Measurements from ENCODE around the gene SHD. TPM values are rescaled to one million over a fixed set of nuclear protein-coding genes. Genes with fewer than 3 reads are reported as not detected.
"Not testable (repeated sequence)": the region's sequence is repeated elsewhere in the genome, so short reads cannot be mapped to it uniquely, and the experiment has no call there.

Gene SHD, protein sequence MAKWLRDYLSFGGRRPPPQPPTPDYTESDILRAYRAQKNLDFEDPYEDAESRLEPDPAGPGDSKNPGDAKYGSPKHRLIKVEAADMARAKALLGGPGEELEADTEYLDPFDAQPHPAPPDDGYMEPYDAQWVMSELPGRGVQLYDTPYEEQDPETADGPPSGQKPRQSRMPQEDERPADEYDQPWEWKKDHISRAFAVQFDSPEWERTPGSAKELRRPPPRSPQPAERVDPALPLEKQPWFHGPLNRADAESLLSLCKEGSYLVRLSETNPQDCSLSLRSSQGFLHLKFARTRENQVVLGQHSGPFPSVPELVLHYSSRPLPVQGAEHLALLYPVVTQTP
- 4.4 and 5.7 TPM in 2 replicates for polyA plus RNA-seq (2013)

GRCh38 chr19:4278419-4279266 lies at the start of gene SHD:
Gene SHD (plus strand): TSS chr19:4279266. CDS start chr19:4280064, 798 bp downstream.
- Histone ChIP-seq H2BK120ac (ENCODE audit: insufficient read depth, low read length, poor library complexity) (peak within 1 kb of the TSS; percentile 63), H3K27me3 (ENCODE audit: insufficient read depth, low read length) (peaks cover 8% of the 10 kb centered on the region), H3K14ac (ENCODE audit: low read length) (peak within 1 kb of the TSS; percentile 82), H3K27ac (ENCODE audit: low read depth, low read length) (peak within 1 kb of the TSS; percentile 81), H3K4me3 (ENCODE audit: low read depth, low read length) (peak within 1 kb of the TSS; percentile 63), H3K4ac (ENCODE audit: low read depth, low read length) (peak within 1 kb of the TSS; percentile 78), H3K36me3 (ENCODE audit: control insufficient read depth in 1 of 2, insufficient read depth in 2 of 2, low read length in 2 of 2) (no peaks in the 10 kb centered on the region), H4K8ac (ENCODE audit: low read depth, low read length) (peak within 1 kb of the TSS; percentile 84), H2BK12ac (ENCODE audit: low read length) (peak within 1 kb of the TSS; percentile 15), H2AFZ (ENCODE audit: insufficient read depth, low read length, poor library complexity) (peak within 1 kb of the TSS; percentile 48), H3K4me1 (ENCODE audit: control insufficient read depth in 1 of 2, insufficient read depth in 2 of 2, low read length in 2 of 2) (peaks cover 11 to 13% of the 10 kb centered on the region in 2 experiments), H3K4me2 (ENCODE audit: low read length) (peak within 1 kb of the TSS; percentile 97), H3K79me1 (ENCODE audit: low read length) (peaks cover 10% of the 10 kb centered on the region), H3K9me3 (ENCODE audit: insufficient read depth, low read depth, low read length) (no peaks in the 10 kb centered on the region), H4K91ac (ENCODE audit: low read depth, low read length) (peak within 1 kb of the TSS; percentile 90), H3K23ac (ENCODE audit: low read length) (no peak within 1 kb of the TSS), H4K12ac (ENCODE audit: low read depth, low read length) (no peak within 1 kb of the TSS), H3K79me2 (ENCODE audit: control insufficient read depth, insufficient read depth, low read length, poor library complexity) (peaks cover 2% of the 10 kb centered on the region), H2BK5ac (ENCODE audit: low read depth, low read length, poor library complexity) (peak within 1 kb of the TSS; percentile 64), H3K18ac (ENCODE audit: low read length) (peak within 1 kb of the TSS; percentile 22), H3K9ac (ENCODE audit: low read length) (no peak within 1 kb of the TSS), H2AK5ac (ENCODE audit: low read length) (peak within 1 kb of the TSS; percentile 44)
- no CpG with 5 or more reads among the region's 44 CpGs for WGBS (ENCODE audit: extremely low coverage, insufficient coverage, insufficient read length)
- DNase-seq = no peak

GRCh38 chr19:4230237-4230636 lies 48.8 kb upstream of the SHD start:
- not testable (repeated sequence) for H3K14ac ChIP-seq (ENCODE audit: low read length); H3K18ac ChIP-seq (ENCODE audit: low read length); H3K27ac ChIP-seq (ENCODE audit: low read depth, low read length); H3K4me1 ChIP-seq (ENCODE audit: control insufficient read depth in 1 of 2, insufficient read depth in 2 of 2, low read length in 2 of 2); H3K4ac ChIP-seq (ENCODE audit: low read depth, low read length); H4K8ac ChIP-seq (ENCODE audit: low read depth, low read length); H2BK120ac ChIP-seq (ENCODE audit: insufficient read depth, low read length, poor library complexity); H3K27me3 ChIP-seq (ENCODE audit: insufficient read depth, low read length); H3K79me2 ChIP-seq (ENCODE audit: control insufficient read depth, insufficient read depth, low read length, poor library complexity); H3K23ac ChIP-seq (ENCODE audit: low read length); H4K12ac ChIP-seq (ENCODE audit: low read depth, low read length); H2AFZ ChIP-seq (ENCODE audit: insufficient read depth, low read length, poor library complexity); H4K91ac ChIP-seq (ENCODE audit: low read depth, low read length); H3K36me3 ChIP-seq (ENCODE audit: control insufficient read depth in 1 of 2, insufficient read depth in 2 of 2, low read length in 2 of 2); H3K4me2 ChIP-seq (ENCODE audit: low read length); H3K79me1 ChIP-seq (ENCODE audit: low read length); H2BK12ac ChIP-seq (ENCODE audit: low read length); H3K9ac ChIP-seq (ENCODE audit: low read length); H2AK5ac ChIP-seq (ENCODE audit: low read length); H3K4me3 ChIP-seq (ENCODE audit: low read depth, low read length); H2BK5ac ChIP-seq (ENCODE audit: low read depth, low read length, poor library complexity); H3K9me3 ChIP-seq (ENCODE audit: insufficient read depth, low read depth, low read length)
- peak in 1 of 2 donors; percentile 33 for DNase-seq
- WGBS (ENCODE audit: extremely low coverage, insufficient coverage, insufficient read length) = no CpG with 5 or more reads among the region's 6 CpGs

DNA sequence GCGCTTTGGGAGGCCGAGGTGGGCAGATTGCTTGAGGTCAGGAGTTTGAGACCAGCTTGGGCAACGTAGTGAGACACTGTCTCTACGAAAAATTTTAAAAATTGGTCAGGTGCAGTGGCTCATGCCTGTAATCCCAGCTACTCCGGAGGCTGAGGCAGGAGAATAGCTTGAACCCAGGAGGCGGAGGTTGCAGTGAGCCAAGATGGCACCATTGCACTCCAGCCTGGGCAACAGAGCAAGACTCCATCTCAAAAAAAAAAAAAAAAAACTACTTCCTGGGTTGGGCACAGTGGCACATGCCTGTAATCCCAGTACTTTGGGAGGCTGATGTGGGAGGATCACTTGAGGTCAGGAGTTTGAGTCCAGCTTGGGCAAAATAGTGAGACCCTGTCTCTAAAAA lies 47.5 kb upstream of the SHD start:
- not testable (repeated sequence) for H3K9ac ChIP-seq (ENCODE audit: low read length); H3K79me1 ChIP-seq (ENCODE audit: low read length); H4K12ac ChIP-seq (ENCODE audit: low read depth, low read length); H3K4me3 ChIP-seq (ENCODE audit: low read depth, low read length); DNase-seq; H2BK5ac ChIP-seq (ENCODE audit: low read depth, low read length, poor library complexity); H3K27ac ChIP-seq (ENCODE audit: low read depth, low read length); H2BK12ac ChIP-seq (ENCODE audit: low read length); H3K18ac ChIP-seq (ENCODE audit: low read length); H3K4me2 ChIP-seq (ENCODE audit: low read length); H3K9me3 ChIP-seq (ENCODE audit: insufficient read depth, low read depth, low read length); H3K23ac ChIP-seq (ENCODE audit: low read length); H3K79me2 ChIP-seq (ENCODE audit: control insufficient read depth, insufficient read depth, low read length, poor library complexity); H3K4me1 ChIP-seq (ENCODE audit: control insufficient read depth in 1 of 2, insufficient read depth in 2 of 2, low read length in 2 of 2); H2BK120ac ChIP-seq (ENCODE audit: insufficient read depth, low read length, poor library complexity); H4K91ac ChIP-seq (ENCODE audit: low read depth, low read length); H3K36me3 ChIP-seq (ENCODE audit: control insufficient read depth in 1 of 2, insufficient read depth in 2 of 2, low read length in 2 of 2); H2AFZ ChIP-seq (ENCODE audit: insufficient read depth, low read length, poor library complexity); H3K14ac ChIP-seq (ENCODE audit: low read length); H4K8ac ChIP-seq (ENCODE audit: low read depth, low read length); H3K4ac ChIP-seq (ENCODE audit: low read depth, low read length); H2AK5ac ChIP-seq (ENCODE audit: low read length); H3K27me3 ChIP-seq (ENCODE audit: insufficient read depth, low read length)
- WGBS (ENCODE audit: extremely low coverage, insufficient coverage, insufficient read length) = no CpG with 5 or more reads among the region's 6 CpGs

DNA sequence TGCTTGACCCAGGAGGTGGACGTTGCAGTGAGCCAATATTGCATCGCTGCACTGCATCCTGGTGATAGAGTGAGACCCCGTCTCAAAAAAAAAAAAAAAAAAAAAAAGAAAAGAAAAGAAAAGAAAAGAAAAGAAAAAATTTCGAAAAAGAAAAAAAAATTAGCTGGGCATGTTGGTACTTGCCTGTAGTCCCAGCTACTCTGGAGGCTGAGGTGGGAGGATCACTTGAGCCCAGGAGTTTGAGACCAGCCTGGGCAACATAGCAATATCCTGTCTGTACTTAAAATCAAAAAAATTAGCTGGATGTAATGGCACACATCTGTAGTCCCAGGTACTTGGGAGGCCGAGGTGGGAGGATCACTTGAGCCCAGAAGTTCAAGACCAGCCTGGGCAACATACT lies 46.9 kb upstream of the SHD start:
- not testable (repeated sequence) for H2AFZ ChIP-seq (ENCODE audit: insufficient read depth, low read length, poor library complexity); H3K4me3 ChIP-seq (ENCODE audit: low read depth, low read length); H2BK12ac ChIP-seq (ENCODE audit: low read length); H3K14ac ChIP-seq (ENCODE audit: low read length); H3K4ac ChIP-seq (ENCODE audit: low read depth, low read length); H3K4me2 ChIP-seq (ENCODE audit: low read length); H3K4me1 ChIP-seq (ENCODE audit: control insufficient read depth in 1 of 2, insufficient read depth in 2 of 2, low read length in 2 of 2); H2BK5ac ChIP-seq (ENCODE audit: low read depth, low read length, poor library complexity); H3K79me1 ChIP-seq (ENCODE audit: low read length); H3K27me3 ChIP-seq (ENCODE audit: insufficient read depth, low read length); DNase-seq; H4K8ac ChIP-seq (ENCODE audit: low read depth, low read length); H4K91ac ChIP-seq (ENCODE audit: low read depth, low read length); H2AK5ac ChIP-seq (ENCODE audit: low read length); H3K23ac ChIP-seq (ENCODE audit: low read length); H2BK120ac ChIP-seq (ENCODE audit: insufficient read depth, low read length, poor library complexity); H3K79me2 ChIP-seq (ENCODE audit: control insufficient read depth, insufficient read depth, low read length, poor library complexity); H3K9me3 ChIP-seq (ENCODE audit: insufficient read depth, low read depth, low read length); H3K36me3 ChIP-seq (ENCODE audit: control insufficient read depth in 1 of 2, insufficient read depth in 2 of 2, low read length in 2 of 2); H3K18ac ChIP-seq (ENCODE audit: low read length); H4K12ac ChIP-seq (ENCODE audit: low read depth, low read length); H3K27ac ChIP-seq (ENCODE audit: low read depth, low read length); H3K9ac ChIP-seq (ENCODE audit: low read length)
- WGBS (ENCODE audit: extremely low coverage, insufficient coverage, insufficient read length) = no CpG with 5 or more reads among the region's 5 CpGs
